SK-N-SH (cell line): Measurements from ENCODE around the gene VPS13C. TPM values are rescaled to one million over a fixed set of nuclear protein-coding genes. Genes with fewer than 3 reads are reported as not detected.
A peak's percentile ranks its signal among the peaks of the same experiment; 100 is the strongest.

ENCODE experiments used
- CTCF ChIA-PET: fragments of 300-600, 350-600 bp; formaldehyde crosslinking; extraction: SDS; loops from one replicate; lab custom pipeline; 2021; lab: Yijun Ruan, JAX
- POLR2A ChIA-PET: fragments of 350-600 bp; sonication (Branson Sonifier 250); formaldehyde crosslinking; extraction: SDS; loops from one replicate; lab custom pipeline; 2020; ENCODE audit warnings: antibody characterized with exemption, inconsistent platforms; lab: Yijun Ruan, JAX
- DNase-seq: peaks from one replicate; pipeline ENCODE4 v3.0.0; 2012
- H2AFZ ChIP-seq: fragments of 200-600 bp; sonication (generic); 2 replicates; pipeline ENCODE4 v1.8.1; 2016; ENCODE audit warnings: antibody characterized with exemption, mild to moderate bottlenecking, low read depth
- H3F3A ChIP-seq: fragments of 200-600 bp; sonication (generic); replicated peaks from 2 replicates; pipeline ENCODE3; 2016; ENCODE audit warnings: antibody characterized with exemption, mild to moderate bottlenecking; ENCODE audit not compliant: insufficient read depth
- H3K27ac ChIP-seq, 2 experiments: fragments of 200-500 bp in 1 of 2; fragments of 200-600 bp in 1 of 2; sonication (Bioruptor generic) in 1 of 2; sonication (generic), shearing (Covaris generic) in 1 of 2; 2 replicates each; pipeline versions ENCODE4 v1.5.1 to v1.6.1; 2014 to 2016; ENCODE audit warnings: low read depth in 2 of 2, inconsistent platforms in 1 of 2, low read length in 1 of 2, mild to moderate bottlenecking in 1 of 2, mixed read lengths in 1 of 2
- H3K27me3 ChIP-seq: fragments of 200-600 bp; sonication (generic), shearing (Covaris generic); 2 replicates; pipeline ENCODE4 v1.6.1; 2016; ENCODE audit warnings: mixed run types; ENCODE audit not compliant: insufficient read depth
- H3K36me3 ChIP-seq, 2 experiments: fragments of 200-500 bp in 1 of 2; fragments of 200-600 bp in 1 of 2; sonication (Bioruptor generic) in 1 of 2; sonication (generic) in 1 of 2; replicated peaks in 1 of 2; 2 replicates each; pipeline versions ENCODE3 to v1.5.1; 2014 to 2016; ENCODE audit warnings: low read length in 1 of 2, mild to moderate bottlenecking in 1 of 2; ENCODE audit not compliant: insufficient read depth in 2 of 2, control insufficient read depth in 1 of 2
- H3K4me1 ChIP-seq, 2 experiments: fragments of 200-500 bp in 1 of 2; fragments of 200-600 bp in 1 of 2; sonication (Bioruptor generic) in 1 of 2; sonication (generic), shearing (Covaris generic) in 1 of 2; 2 replicates each; pipeline versions ENCODE4 v1.5.1 to v1.6.1; 2014 to 2016; ENCODE audit warnings: low read depth in 1 of 2, low read length in 1 of 2, mixed run types in 1 of 2; ENCODE audit not compliant: insufficient read depth in 2 of 2, control insufficient read depth in 1 of 2
- H3K4me2 ChIP-seq: fragments of 200-600 bp; sonication (generic), shearing (Covaris generic); 2 replicates; pipeline ENCODE4 v1.6.1; 2017; ENCODE audit warnings: mixed run types
- H3K4me3 ChIP-seq, 2 experiments: fragments of 200-500 bp in 1 of 2; fragments of 200-600 bp in 1 of 2; sonication (Bioruptor generic) in 1 of 2; sonication (generic), shearing (Covaris generic) in 1 of 2; 2 replicates each; pipeline versions ENCODE4 v1.5.1 to v1.8.1; 2014 to 2016; ENCODE audit warnings: low read depth in 2 of 2, inconsistent platforms in 1 of 2, low read length in 1 of 2, mild to moderate bottlenecking in 1 of 2, mixed read lengths in 1 of 2, moderate library complexity in 1 of 2
- H3K79me2 ChIP-seq: fragments of 200-600 bp; sonication (generic); 2 replicates; pipeline ENCODE4 v1.8.1; 2017; ENCODE audit warnings: mild to moderate bottlenecking; ENCODE audit not compliant: insufficient read depth
- H3K9ac ChIP-seq: fragments of 200-600 bp; sonication (generic); 2 replicates; pipeline ENCODE4 v1.6.1; 2017; ENCODE audit warnings: mixed run types
- H3K9me2 ChIP-seq: fragments of 200-600 bp; sonication (generic); 2 replicates; pipeline ENCODE4 v1.6.1; 2017; ENCODE audit warnings: mixed run types
- H3K9me3 ChIP-seq: fragments of 200-600 bp; sonication (generic); 2 replicates; pipeline ENCODE4 v1.6.1; 2017; ENCODE audit warnings: mixed run types, mild to moderate bottlenecking, moderate library complexity
- H4K20me1 ChIP-seq: fragments of 200-600 bp; sonication (generic); 2 replicates; pipeline ENCODE4 v1.6.1; 2017; ENCODE audit warnings: mild to moderate bottlenecking, mixed run types; ENCODE audit not compliant: insufficient read depth
- CTCF ChIP-seq: fragments of 200-600 bp; sonication (generic); IDR thresholded peaks from 2 replicates; pipeline ENCODE4 v1.6.1; 2017; ENCODE audit warnings: antibody characterized with exemption, mild to moderate bottlenecking, moderate library complexity
- EZH2phosphoT487 ChIP-seq: fragments of 200-600 bp; sonication (generic); IDR thresholded peaks from 2 replicates; pipeline ENCODE4 v1.6.1; 2017; ENCODE audit warnings: low read depth, mixed run types, mild to moderate bottlenecking, antibody characterized with exemption, moderate library complexity, borderline replicate concordance
- FOXM1 ChIP-seq: IDR thresholded peaks from 2 replicates; pipeline ENCODE4 v1.4.0; 2012; ENCODE audit warnings: low read depth, mild to moderate bottlenecking
- GABPA ChIP-seq: IDR thresholded peaks from 2 replicates; pipeline ENCODE4 v1.4.0; 2012; ENCODE audit warnings: low read depth, mild to moderate bottlenecking
- IRF3 ChIP-seq: fragments of 150-350 bp; IDR thresholded peaks from 2 replicates; pipeline ENCODE4 v1.6.1; 2016; ENCODE audit warnings: mild to moderate bottlenecking, low read depth, low read length
- MEF2A ChIP-seq: IDR thresholded peaks from 2 replicates; pipeline ENCODE4 v1.4.0; 2012; ENCODE audit warnings: low read depth, borderline replicate concordance
- PBX3 ChIP-seq: IDR thresholded peaks from 2 replicates; pipeline ENCODE4; 2012
- RCOR1 ChIP-seq: fragments of 150-350 bp; IDR thresholded peaks from 2 replicates; pipeline ENCODE4 v1.6.1; 2017; ENCODE audit warnings: antibody characterized with exemption, low read length
- RFX5 ChIP-seq: IDR thresholded peaks from 2 replicates; pipeline ENCODE4 v1.6.1; 2012; ENCODE audit warnings: mild to moderate bottlenecking, improper control_type of control experiment, low read length
- SIN3A ChIP-seq: IDR thresholded peaks from 2 replicates; pipeline ENCODE4 v1.6.1; 2012; ENCODE audit warnings: low read depth, mild to moderate bottlenecking, low read length, moderate library complexity, borderline replicate concordance
- TAF1 ChIP-seq: IDR thresholded peaks from 2 replicates; pipeline ENCODE4 v1.6.1; 2012; ENCODE audit warnings: low read depth, mild to moderate bottlenecking, low read length, moderate library complexity, borderline replicate concordance
- TCF12 ChIP-seq: IDR thresholded peaks from 2 replicates; pipeline ENCODE4 v1.4.0; 2012
- USF2 ChIP-seq: fragments of 150-350 bp; IDR thresholded peaks from 2 replicates; pipeline ENCODE4 v1.6.1; 2017; ENCODE audit warnings: antibody characterized with exemption, low read length, low read depth, borderline replicate concordance
- YY1 ChIP-seq: IDR thresholded peaks from 2 replicates; pipeline ENCODE4 v1.4.0; 2012; ENCODE audit warnings: low read depth, mild to moderate bottlenecking
- ZBTB33 ChIP-seq: IDR thresholded peaks from 2 replicates; pipeline ENCODE4 v1.4.0; 2012; ENCODE audit warnings: low read depth, borderline replicate concordance
- WGBS: methylation state at CpG from one replicate; pipeline ENCODE4 v1.1.6; 2017; ENCODE audit warnings: low lambda C conversion rate; 5-methylcytosine and 5-hydroxymethylcytosine counted together
- polyA plus RNA-seq, 3 experiments: library from polyadenylated mRNA; depleted of rRNA; stranded (reverse); fragments of >200 nt; gene quantifications; 2 replicates each; pipeline ENCODE4 v1.2.3, GENCODE V29; 2012

VPS13C gene
- polyA plus RNA-seq, 1 of the 3 experiments (the other 2 are of a cell fraction), result 5.7 TPM

GRCh38 chr15:61811952-61812351 is 248.3 kb downstream of the VPS13C start:
- Histone ChIP-seq H3F3A (no peaks in the 10 kb centered on the region), H3K9me3 (no peaks in the 10 kb centered on the region), H3K4me2 (no peak overlapping the region), H3K9me2 (no peaks in the 10 kb centered on the region), H3K27me3 (no peaks in the 10 kb centered on the region; the same call in 1 of the 2 replicates), H3K4me1 (peaks cover 0 to 7% of the 10 kb centered on the region in 2 experiments; a peak in 1 of 4 replicates), H3K9ac (no peak overlapping the region), H3K4me3 (no peak overlapping the region), H3K36me3 (no peaks in the 10 kb centered on the region), H4K20me1 (no peaks in the 10 kb centered on the region), H2AFZ (no peak overlapping the region), H3K79me2 (no peaks in the 10 kb centered on the region), H3K27ac (no peak overlapping the region)
- WGBS, result 38% methylated on average over 5 of the region's 8 CpGs
- TF ChIP-seq CTCF, result no peak
- TF ChIP-seq ZBTB33, result no peak
- TF ChIP-seq FOXM1, result no peak
- no peak for TF ChIP-seq GABPA
- no peak for TF ChIP-seq RFX5
- TF ChIP-seq RCOR1, result 0 out of 2 replicates have a peak, but pooled peaks have one; percentile 34
- no peak for TF ChIP-seq PBX3
- no peak for TF ChIP-seq EZH2phosphoT487
- TF ChIP-seq IRF3, result no peak
- POLR2A ChIA-PET, result no interaction called here
- CTCF ChIA-PET, result interaction anchor here (0.6 to 2.1 kb wide), 4 partner anchors 20 to 87 kb away, joined by 3 to 8 read pairs (median 4); no protein-coding TSS in a partner anchor
- peak; percentile 35 for DNase-seq

- no peak overlapping the region for H3K9ac ChIP-seq
- no peaks in the 10 kb centered on the region for H4K20me1 ChIP-seq
- POLR2A ChIA-PET, result no interaction called here
- no peaks in the 10 kb centered on the region for H3K9me2 ChIP-seq
- H3K4me1 ChIP-seq, result peaks cover 0 to 7% of the 10 kb centered on the region in 2 experiments; a peak in 1 of 4 replicates
- no peak for DNase-seq
- no peaks in the 10 kb centered on the region for H3F3A ChIP-seq
- H3K9me3 ChIP-seq, result no peaks in the 10 kb centered on the region
- no peak overlapping the region for H2AFZ ChIP-seq
- no peak overlapping the region for H3K4me3 ChIP-seq
- CTCF ChIA-PET, result interaction anchor here (3.1 kb wide), 1 partner anchor 25 kb away, joined by 12 read pairs; no protein-coding TSS in a partner anchor
- 49% methylated on average over 7 of the region's 7 CpGs for WGBS
- H3K4me2 ChIP-seq, result no peak overlapping the region
- TF ChIP-seq SIN3A, result no peak
- TF ChIP-seq IRF3, result no peak
- no peak for TF ChIP-seq TCF12
- no peak for TF ChIP-seq GABPA
- no peak for TF ChIP-seq EZH2phosphoT487
- no peak for TF ChIP-seq MEF2A
- no peak for TF ChIP-seq YY1
- TF ChIP-seq USF2, result no peak
- no peak for TF ChIP-seq TAF1
- no peak for TF ChIP-seq PBX3
- TF ChIP-seq, all 33 proteins: peak for 0
- no peaks in the 10 kb centered on the region; the same call in 1 of the 2 replicates for H3K27me3 ChIP-seq
- no peaks in the 10 kb centered on the region for H3K36me3 ChIP-seq
- H3K27ac ChIP-seq, result no peak overlapping the region
- H3K79me2 ChIP-seq, result no peaks in the 10 kb centered on the region
Measured at GRCh38 chr15:61809216-61809615, 251.0 kb downstream of the VPS13C start.
